Activated CD4-positive, alpha-beta T cell treated with anti-CD3 and anti-CD28 coated beads, Interleukin-2, Interleukin-4, amounts not matched to agents 100 ng/mL and 50 ng/mL, durations not matched to agents 16 hours and 8 hours (primary cell): ENCODE measurements around the gene IMPA2.
"Not testable (repeated sequence)": the region's sequence is repeated elsewhere in the genome, so short reads cannot be mapped to it uniquely, and the experiment has no call there.

ENCODE experiments used
- DNase-seq: peaks from one replicate; pipeline ENCODE4 v3.0.0-alpha.2; 2020; ENCODE audit warnings: low spot score

Gene IMPA2

DNA sequence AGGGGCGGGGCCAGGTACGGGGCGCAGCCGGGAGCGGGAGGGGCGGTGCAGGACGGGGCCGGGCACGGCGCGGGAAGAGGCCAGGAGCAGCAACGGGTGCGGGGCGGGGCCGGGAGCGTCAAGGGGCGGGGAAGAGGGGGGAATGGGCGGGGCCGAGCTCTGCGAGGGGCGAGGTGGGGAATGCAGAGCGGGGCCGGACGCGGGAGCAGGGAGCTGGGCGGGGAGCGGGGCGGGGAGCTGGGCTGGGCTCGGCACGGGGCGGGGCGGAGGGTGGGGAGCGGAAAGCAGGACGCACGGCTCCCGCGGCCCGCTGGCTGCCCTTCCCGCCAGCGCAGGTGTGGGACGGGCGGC is at the start of gene IMPA2:
TSS of gene IMPA2 (plus strand) at position 316 of the 351 bp plus-strand sequence. CDS start 163 bp downstream, outside the sequence.
- no peak for DNase-seq

DNA sequence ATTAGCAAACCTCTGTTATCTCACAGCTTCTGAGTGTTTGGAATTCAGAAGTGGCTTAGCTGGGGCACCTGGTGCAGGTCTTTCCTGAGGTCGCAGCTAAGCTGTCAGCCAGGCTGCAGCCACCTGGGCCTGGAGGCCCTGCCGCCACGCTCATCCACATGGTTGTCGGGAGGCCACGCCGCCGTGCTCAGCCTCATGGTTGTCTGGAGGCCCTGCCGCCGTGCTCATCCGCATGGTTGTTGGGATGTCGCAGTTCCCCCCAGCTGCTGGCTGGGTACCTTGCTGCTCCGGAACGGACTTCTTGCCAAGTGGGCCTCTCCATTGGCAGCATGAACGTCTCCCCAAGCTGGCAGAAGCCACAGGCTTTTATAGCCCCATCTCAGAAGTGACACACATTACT is 48.9 kb upstream of the IMPA2 start:
- DNase-seq = no peak

DNA sequence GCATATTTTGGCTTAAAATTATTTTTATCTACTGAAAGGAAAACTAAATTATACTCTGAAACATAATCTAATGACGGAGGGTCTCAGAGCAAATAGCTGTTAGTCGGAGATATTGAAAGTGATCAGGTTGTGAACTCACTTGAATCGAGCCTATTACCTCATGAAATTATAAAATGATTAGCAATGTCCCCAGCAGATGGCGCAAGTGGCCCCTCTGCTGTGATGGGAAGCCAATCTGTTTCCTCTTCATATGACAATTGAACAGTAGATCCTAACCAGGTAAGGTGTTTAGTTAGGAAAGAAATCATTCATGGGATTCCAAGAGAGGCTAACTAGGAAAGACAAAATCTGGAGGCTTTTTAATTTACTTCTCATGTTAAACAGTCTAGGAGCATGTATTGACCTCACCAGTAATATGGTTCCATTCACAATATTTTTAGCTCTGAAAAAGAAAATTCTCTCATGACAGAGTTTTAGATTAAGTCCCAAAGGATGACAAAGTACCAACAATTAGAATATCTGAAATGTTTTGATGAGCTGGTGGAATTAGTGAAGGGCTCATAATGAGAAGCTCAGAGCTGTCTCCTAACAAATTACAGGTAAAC is 43.3 kb upstream of the IMPA2 start:
- DNase-seq = peak; percentile 78

DNA sequence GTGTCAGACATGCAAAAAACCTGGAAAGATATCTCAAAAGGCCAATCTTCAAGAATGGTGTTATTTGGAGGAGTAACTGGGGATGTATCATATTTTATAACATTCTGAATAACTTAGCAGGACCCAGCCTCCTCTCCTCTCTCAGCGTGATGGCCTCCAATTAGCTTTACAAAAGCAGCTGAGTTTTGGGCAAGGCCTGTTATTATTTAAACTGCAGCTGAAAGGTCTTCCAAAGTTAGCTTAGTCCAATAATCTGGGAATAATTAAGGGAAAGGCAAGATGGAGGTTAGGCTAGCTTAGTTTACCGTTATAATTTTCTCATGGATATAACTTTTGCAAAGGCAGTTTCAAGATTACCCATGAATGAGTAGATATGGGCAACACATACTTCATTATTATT is 40.4 kb upstream of the IMPA2 start:
- no peak for DNase-seq

DNA sequence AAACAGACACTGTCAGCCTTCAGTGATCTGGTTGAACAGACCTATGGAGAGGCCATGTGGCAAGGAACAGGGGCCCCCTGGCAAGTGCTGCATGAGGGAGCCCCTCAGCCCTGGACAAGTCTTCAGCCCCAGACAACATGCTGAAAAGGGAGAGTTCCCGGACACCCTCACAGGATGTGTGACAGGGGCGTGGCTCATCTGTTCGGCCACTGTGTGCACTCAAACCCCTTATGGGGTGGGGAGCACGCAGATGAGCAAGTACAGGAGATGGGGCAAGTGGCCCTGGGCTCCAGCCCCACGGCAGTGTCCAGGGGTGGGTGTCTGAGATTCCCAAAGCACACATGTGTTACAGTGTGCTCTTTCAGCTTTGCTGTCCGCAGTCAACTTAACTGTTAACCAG is 37.8 kb upstream of the IMPA2 start:
- DNase-seq = no peak

DNA sequence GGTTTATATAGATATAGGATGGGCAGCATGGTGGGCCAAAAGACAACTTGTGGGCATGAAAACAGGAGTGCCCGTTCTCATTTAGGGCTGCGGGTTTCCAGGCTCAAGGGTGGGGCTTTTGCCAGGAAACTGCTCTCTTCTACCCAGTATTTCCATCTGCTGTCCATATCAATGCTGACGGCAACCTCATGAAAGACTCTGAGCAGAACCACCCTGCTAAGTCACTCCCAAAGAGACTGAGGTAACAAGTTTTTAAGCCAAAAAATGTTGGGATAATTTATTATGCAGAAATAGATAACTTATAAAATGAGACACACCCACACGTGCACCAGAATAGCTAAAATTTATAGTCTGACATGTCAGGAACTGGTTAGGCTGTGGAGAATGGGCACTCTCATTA is 37.1 kb upstream of the IMPA2 start:
- no peak for DNase-seq

DNA sequence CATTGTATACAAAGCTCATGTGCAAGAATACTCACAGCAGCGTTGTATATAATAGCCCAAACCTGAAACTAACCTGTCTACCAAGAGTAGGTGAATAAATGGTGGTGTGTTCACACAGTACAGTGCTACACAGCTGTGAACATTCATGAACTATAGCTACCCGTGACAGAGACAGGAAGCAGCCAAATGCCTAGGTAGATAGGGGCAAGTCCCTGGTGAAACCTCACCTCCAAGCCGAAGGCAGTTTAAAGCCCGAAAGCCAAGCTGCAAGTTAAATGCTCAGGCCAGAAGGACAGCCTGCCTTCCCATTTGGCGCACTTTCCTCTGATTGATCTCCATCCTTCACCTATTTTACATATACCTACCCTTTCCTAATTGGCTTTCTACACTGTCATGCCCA is 36.5 kb upstream of the IMPA2 start:
- DNase-seq = no peak

DNA sequence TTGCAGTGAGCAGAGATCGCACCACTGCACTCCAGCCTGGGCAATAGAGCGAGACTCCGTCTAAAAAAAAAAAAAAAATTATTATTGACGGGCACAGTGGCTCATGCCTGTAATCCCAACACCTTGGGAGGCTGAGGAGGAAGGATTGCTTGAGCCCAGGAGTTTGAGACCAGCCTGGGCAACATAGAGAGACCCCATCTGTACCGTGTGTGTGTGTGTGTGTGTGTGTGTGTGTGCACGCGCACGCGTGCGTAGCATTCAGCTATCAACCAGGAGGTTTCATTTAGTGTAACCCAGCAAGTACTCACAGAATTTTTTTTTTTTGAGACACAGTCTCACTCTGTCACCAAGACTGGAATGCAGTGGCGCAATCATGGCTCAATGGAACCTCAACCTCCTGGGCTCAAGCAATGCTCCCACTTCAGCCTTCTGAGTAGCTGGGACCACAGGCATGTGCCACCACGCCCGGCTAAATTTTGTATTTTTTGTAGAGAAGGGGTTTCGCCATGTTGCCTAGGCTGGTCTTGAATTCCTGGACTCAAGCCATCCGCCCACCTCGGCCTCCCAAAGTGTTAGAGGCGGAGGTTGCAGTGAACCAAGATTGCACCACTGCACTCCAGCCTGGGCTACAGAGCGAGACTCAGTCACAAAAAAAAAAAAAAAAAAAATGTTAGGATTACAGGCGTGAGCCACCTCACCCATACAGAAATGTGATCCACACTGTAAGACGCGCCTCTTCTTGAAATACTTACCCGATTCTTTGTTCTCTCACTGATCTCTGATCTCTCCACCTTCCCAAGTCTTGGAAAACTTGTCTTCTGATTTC is 35.3 kb upstream of the IMPA2 start:
- DNase-seq = not testable (repeated sequence)

DNA sequence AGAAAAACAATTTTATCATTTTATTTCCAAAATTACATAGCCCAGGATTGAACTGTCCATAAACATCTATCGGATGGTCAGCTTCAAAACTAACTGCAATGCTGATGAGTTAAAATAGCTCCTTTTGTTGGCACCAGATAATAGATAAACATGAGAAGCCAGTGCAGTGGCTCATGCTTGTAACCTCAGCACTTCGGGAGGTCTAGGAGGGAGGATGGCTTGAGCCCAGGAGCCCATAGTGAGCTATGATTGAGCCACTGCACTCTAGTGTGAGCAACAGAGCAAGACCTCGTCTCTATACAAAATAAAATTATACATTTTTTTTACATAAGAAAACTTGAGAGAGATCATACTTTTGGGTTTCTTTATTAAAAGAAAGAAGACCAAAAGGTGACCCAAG is 34.6 kb upstream of the IMPA2 start:
- DNase-seq = no peak

DNA sequence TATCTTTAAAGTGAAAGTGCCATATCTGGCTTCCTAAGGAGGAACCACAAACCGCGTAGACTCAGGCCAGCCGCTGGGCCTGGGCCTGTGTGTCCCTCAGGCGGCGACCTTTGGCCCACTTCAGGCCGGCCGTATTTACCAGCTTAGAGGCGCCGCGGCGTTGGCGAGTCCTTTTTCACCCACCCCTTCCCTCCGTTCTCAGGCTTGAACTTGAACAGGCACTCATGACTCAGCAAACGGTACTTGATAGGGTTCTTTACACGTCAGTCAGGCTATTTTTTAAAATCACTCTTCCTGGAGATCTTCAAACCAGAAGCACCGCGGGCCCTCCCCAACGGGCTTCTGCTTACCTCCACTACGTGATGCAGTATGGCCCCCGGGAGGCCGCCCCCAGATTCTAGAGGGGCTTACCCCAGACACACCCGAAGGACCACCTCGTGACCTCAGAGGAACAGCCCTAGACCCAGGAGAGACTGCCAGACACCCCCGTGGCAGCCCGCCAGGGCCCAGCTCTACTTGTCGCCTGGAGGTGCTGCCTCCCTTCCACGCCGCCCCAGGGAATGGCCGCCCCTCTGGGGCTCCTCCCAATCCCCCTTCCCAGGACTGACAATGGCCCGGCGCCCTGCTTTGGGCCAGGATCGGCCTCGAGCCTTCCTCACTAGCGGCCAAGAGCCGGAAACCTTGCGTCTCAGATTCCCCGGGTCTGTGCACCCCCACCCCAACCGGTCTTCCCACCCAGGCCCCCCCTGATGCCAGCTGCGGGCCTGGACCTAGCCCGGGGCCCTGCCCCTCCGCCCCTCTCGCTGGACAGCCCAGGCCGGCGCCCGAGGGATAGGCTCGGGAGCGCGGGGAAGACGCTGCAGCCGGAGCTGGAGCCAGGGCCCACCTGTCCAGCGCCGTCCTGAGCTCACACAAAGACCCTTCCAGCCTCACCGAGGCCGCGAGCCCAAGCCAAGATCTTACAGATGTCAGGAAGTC is 33.8 kb upstream of the IMPA2 start:
- peak; percentile 86 for DNase-seq

DNA sequence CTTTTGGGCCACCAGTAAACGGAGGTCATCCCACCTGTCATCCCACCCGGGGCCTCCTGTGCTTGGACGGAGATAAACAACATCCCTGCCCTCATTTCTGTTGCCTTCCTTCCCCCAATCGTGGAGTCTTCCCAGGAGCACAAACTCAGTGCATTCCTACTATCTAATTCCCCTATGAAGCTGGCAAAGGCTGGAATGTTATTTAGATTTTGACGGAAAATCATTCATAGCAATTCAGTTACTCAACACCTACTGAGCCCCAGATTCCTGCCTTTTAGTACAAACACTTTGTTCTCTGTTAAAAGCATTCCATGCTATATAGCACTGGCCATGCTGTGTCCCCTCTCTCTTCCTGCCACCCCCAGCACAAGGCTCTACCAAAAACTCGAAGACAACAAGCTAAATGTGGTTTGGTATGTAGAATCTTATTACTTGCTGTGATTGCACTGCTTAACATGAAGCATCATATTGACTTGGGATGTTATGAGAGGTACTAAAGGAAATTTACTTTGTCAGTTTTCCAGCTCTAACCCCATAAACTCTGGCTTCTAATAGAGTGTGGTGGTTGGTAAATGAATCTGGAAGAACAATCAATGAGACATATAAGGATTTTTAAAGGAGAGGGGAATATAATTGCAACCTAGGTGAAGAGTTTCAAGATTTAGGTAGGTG is 32.3 kb upstream of the IMPA2 start:
- no peak for DNase-seq

DNA sequence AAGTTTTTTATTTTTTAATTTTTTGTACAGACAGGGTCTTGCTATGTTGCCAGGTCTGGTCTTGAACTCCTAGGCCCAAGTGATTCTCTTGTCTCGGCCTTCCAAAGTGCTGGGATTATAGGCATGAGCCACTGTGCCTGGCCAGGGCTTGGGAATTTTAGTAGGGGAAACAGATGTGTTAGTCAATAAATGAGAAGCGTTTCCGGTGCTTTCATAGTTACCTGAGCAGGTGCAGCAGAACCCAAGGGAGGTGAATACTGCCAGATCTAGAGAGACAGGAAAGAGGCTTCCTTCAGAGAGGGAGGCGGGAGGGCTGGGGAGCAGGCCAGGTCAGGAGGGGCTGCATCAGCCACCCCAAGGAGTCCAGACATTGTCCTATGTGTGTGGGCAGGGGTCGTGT is 30.5 kb upstream of the IMPA2 start:
- DNase-seq = no peak

DNA sequence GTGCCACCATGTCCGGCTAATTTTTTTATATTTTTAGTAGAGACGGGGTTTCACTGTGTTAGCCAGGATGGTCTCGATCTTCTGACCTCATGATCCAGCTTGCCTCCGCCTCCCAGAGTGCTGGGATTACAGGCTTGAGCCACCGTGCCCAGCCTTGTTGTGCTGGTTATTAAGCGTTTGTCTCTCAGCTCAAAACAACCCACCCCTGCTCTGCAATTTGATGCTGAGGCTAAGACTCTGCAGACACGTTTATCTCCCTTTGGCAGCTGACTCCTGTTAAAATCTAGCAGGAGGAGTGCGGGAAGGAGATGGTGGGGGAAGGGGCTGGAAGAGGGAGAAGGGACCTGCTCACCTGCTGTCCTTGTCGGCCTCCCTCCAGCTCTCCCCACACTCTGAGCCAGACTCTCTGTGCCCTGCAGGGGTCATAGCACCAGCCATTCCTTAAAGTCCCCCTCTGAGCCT is 29.9 kb upstream of the IMPA2 start:
- DNase-seq = no peak

DNA sequence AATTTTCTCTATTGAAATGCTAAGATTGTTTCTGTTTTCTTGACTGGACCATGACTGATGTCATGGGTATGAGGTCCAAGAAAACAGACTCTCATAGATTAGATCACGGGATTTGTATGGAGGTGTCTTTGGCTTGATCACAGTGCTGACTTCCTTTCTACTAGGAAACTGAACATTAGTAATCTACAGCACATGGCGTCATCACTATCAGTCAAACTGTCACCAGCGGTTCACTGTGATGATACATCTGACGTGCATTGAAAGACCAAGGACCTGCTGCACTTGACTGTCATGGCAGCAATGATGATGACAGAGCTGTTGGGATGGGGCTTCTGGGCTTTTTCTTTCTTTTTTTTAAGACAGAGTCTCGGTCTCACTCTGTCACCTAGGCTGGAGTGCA is 28.2 kb upstream of the IMPA2 start:
- DNase-seq = no peak

DNA sequence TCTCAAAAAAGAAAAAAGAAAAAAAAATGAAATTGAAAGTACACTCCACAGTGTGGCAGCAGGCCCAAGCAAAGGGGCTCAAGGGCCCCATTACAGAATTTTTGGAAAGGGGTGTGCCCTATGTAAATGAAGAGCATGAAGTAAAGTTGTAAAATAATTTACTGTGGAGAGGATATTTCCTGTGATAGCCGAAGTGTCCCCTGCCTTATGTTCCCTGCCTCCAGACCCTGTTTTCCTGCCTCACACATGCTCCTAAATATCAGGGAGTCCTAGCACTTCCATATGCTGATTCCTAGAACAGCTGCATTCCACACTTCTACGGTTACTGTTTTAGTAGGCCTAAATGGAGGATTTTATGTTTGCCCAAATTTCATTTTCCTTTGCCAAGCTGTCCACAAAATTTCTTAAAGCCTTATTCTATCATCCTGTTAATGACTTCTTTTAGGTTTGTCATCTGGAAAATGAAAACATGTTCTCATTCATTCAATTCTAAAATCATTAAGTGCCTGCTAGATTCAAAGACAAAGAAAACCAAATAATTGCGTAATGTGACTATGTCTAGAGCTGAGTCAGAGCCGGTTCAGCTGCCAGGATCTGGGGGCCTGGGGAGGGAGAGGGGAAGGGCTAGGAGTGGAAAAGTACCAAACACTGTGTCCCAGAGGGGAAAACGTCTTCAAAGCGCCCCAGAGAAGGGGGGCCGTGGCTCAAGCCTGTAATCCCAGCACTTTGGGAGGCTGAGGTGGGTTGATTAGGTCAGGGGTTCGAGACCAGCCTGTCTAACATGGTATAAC is 25.9 kb upstream of the IMPA2 start:
- DNase-seq = no peak

DNA sequence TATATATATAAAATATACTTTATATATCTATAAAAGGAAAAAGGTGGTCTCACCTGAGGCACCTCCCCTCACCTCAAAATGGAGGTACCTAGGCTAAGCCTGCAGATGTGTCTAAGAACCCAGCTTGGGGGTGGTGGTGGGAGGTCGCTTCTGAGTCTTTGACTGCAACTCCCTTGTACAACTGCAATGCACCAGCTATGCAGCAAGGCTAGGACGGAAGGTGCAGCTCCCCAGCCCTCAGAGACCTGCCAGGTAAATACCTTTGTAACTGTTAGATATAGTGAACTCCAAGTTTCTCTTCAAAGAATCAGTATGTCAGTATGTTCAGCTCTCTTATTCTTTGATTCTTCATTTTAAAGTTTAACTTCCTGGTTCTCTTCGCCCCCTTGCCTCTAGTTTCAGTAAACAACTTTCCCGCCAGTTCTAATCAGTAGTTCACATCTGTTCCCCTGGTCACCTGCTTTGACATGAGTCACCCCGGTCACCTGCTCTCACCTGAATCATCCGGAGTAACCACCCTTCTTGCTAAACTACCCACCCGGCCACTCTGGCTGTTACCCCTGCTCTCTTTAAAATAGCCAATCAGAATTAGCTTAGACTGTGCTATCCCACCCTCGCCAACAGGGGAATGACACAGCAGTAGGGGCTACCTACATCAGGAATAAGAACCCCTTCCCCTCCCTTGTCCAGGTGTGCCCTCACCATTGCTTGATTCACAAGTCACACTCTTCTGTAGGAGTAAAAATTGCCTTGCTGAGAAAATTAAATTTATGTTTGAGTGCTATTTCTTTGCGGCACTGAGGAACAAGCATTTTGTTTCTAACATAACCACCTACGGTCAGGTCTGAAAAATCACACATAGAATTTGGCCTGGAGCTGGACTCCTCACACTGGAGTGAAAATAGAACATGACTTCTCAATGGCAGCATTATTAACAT is 24.7 kb upstream of the IMPA2 start:
- DNase-seq = no peak

DNA sequence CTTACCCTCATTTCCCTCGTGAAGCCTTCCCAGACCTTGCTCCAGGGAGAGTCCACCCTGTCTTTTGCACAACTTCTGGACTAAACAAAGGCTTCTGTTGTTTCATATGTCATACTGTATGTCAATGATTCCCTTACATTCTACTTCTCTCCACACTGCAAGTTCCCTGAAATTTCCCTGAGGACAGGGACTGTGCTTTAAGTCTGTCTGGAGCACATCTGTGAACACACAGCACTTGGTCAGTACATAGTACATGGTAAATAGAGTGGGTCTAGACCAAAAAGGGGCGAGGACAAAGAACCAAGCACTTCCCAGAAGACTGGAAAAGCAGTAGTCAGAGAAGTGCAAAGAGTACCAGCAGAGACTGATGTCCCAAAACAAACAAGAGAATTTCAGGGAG is 23.7 kb upstream of the IMPA2 start:
- DNase-seq = no peak

DNA sequence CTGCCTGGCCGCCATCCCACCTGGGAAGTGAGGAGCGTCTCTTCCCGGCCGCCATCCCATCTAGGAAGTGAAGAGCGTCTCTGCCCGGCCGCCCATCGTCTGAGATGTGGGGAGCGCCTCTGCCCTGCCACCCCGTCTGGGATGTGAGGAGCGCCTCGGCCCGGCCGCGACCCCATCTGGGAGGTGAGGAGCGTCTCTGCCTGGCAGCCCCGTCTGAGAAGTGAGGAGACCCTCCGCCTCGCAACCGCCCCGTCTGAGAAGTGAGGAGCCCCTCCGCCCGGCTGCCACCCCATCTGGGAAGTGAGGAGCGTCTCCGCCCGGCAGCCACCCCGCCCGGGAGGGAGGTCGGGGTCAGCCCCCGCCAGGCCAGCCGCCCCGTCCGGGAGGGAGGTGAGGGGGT is 21.7 kb upstream of the IMPA2 start:
- not testable (repeated sequence) for DNase-seq

DNA sequence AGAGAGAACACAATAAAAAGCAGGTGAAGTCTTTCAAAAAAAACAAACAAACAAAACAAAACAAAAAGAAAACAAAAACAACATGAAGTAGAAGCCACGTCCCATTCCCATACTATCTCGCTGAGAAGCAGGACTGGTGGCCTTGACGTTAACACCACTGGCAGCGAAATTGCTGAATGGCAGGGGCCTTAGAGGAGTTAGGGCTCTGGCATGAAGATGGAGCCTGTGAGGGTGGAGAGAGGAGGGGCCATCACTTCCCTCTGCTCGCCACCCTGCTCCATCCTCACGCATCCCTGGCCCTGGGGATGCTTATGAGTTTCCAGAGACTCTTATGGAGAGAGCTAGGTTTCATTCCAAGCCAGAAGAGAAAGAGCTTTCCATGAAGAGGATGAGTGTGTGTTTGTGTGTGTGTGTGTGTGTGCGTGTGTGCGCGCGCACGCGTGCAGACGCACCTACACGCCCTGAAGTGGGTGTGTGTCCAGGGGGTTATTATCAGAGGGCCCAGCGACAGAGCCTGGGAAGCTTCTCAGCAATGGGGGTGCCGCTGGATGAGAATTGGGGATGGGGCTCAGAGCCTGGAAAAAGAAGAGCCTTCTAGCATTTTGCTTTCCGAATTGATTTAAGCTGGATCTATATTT is 20.4 kb upstream of the IMPA2 start:
- no peak for DNase-seq

DNA sequence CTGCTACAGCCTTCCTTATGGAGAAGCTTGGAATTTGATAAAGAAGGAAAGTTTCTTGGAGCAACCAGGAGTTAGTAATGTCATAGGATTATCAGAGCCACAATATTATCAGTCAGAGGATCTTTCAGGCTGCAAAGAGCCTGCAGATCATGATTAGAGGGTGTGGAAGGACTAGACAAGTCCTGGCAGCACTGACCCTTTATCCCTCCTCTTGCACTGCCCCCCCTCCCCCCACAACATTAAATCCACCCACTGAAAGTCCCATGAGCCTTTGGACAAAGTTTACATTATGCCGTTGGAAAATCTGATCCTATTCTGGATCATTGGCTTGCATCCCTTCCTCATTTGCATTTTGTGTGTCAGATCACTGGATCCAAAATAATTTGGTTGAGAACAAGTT is 18.7 kb upstream of the IMPA2 start:
- no peak for DNase-seq
